CD4-positive, alpha-beta T cell treated with Interleukin-15 for 1 hour (primary cell): ENCODE results near the gene CD86.

Experiments used
- DNase-seq: peaks from one replicate; pipeline ENCODE4 v3.0.0-alpha.2; 2020

The CD86 gene

DNA sequence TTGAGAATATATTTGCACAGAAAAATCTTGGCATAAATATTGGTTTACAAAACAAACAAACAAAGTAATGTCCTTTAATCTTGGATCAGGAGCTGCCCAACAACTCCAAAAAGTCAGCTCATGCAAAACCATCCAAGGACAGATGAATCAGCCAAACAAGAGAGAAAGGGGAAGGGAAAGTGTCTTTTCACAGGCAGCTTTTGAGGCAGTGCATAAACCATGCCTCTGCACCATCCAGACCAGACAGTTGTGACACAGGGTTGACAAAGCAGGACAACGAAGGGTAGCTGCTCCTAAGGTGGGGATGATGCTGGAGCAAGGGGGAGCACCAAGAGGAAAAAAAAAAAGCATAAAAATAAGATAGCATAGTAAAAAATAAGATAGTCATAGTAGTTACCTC is 8.7 kb downstream of the CD86 start:
- peak; percentile 39 for DNase-seq

- DNase-seq = peak; percentile 55
Observed at GRCh38 chr3:122064326-122064725, 9.2 kb downstream of the CD86 start.

GRCh38 chr3:122066331-122067213 is 11.4 kb downstream of the CD86 start:
- no peak for DNase-seq

- DNase-seq = no peak
Observed at GRCh38 chr3:122067214-122067550, 12.0 kb downstream of the CD86 start.

DNA sequence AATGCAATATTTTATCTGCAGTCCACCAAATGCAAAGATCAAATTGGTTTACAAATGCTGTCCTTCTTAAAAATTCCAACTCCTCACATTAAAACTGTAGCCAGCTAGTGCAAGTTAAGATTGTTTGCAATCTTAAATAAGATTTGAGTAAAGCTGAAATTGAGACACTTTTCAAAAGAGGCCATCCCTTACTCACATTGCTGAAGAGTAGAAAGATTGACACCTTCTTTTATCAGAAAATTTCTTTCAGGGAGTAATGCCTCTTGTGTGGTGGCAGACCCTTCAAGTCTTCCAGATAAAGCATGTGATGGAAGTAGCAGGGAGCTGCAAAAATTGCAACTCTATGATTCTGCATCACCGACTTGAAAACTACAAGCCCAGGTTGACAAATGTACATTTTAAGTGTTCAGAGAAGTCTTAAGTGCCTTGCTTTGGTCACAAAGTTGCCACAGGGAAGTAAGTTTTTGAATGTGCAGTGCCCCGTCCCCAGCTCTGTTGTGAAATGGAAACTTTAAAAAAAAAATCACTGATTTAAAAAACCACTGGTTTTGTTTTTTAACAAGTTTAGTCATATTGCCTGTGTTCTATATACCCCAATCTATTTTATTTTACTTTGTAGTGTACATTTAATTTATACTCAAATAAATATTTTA is 12.6 kb downstream of the CD86 start:
- DNase-seq = no peak

DNA sequence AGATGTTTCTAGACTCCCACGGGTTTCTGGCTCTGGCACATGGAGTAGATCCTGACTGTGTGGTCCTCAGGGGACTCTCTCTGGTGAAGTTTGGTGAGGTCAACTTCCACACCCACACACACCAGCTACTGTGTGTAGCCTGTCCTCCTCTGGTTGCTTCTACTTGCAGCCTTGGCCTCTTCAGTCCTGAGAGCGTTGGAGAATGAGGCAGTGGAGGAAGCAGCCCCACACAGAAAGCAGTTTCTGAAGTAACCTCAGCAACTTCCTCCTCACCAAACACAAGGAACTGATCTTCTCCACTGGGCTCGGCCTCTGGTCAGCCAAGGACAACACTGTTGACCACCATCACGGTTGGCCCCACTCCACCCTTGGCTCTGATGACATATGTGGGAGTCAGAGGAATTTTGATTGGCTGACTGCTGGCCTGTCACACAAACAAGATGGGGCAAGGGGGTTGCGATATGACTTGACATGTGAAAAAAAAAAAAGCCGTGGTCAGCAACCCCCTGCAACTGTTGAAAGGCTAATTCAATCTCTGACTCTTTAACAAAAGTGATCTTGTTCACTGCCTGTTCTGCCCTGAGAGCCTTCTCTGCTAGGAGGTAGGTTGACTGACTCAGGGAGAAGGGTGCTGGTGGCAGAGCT is 19.6 kb downstream of the CD86 start:
- peak; percentile 66 for DNase-seq

DNA sequence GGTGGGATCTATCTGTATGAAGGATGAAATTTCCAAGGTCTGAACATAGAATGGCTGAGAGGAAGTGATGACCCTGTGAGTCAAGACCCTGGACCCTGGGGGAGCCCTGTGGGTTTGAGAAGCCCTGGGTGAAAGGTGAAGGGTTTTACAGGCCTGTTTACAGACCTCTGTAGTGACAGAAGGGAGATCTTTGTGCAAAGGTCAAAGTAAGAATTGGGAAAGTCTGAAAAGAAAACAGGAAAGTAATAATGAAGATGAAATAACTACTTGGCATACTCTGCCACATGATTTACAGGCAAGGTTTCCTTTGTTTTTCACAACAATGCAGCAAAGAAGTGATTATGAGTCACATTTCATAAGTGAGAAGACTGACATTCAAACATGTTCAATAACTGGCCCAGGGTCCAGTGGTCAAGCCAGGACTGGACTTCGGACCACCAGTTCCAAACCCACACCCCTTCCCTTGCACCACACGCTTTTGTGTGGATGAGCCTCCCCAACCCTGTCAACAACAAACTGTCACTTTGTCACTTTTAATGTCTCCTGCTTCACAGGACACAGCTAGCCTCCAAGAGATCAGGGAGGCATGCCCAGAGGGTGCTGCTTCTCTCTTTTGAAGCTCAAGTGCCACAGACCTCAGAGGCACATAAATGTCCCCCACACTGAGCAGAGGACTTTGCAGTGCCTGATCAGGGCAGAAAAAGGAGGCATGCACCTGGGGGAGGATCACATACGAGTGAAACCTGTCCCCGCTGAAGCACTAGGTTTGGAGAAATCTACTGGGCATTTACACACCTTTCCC is 21.5 kb downstream of the CD86 start:
- no peak for DNase-seq

- DNase-seq = peak; percentile 39
Observed at GRCh38 chr3:122077293-122078234, 22.4 kb downstream of the CD86 start.

- no peak for DNase-seq
Observed at GRCh38 chr3:122078235-122078935, 23.2 kb downstream of the CD86 start.

DNA sequence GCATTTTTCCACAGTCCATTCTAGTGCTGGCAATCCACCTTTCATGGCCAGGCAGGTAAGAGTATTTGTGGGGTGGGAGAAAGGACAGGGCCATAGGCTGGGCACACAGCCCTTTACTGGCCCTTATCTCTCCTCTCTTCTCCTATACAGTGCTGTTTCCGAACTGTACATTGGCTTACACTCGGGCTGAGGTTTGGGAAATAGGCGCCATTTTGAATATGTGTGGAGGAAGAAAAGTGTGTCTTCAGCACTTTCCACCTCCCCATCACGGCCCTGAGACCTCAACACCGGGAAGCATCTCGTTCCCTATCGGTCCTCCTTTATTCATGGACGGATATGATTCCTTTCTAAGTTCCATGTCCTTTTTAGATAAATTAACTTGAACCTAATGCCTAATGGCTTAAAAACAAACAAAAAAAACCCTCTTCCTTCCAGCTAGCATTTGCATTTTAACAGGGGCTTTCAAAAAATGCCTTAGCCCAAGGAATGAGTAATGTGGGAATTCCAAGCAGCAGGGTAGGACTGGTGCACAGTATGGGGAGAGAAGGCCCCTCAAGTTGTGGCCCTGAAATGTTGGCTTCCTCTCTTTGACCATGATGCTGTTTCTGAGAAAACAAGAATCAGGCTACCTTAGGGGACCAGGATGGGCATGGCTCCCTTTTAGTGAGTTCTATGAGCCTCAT is 24.5 kb downstream of the CD86 start:
- DNase-seq = no peak

- DNase-seq = no peak
Observed at GRCh38 chr3:122080207-122080587, 25.0 kb downstream of the CD86 start.

- DNase-seq = no peak
Observed at GRCh38 chr3:122081543-122082247, 26.5 kb downstream of the CD86 start.

DNA sequence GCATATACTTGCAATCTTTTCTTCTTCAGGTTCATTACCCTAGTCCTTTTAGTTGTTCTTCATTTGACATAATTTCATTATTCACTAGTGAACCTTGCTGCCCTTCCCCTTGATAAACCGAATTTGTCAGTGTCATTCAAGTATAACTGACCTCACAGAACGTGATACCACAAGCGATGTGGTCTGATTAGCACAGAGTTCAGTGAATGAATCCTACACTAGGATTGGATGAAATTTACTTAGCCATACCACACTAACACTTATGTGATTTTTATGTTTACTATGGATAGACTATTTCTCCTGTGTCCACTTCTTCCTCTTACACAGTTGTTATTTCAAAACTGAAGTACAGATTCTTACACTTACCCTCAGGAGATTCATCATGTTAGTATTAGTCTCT is 27.2 kb downstream of the CD86 start:
- no peak for DNase-seq

GRCh38 chr3:122084799-122085198 is 29.6 kb downstream of the CD86 start:
- DNase-seq = no peak

DNA sequence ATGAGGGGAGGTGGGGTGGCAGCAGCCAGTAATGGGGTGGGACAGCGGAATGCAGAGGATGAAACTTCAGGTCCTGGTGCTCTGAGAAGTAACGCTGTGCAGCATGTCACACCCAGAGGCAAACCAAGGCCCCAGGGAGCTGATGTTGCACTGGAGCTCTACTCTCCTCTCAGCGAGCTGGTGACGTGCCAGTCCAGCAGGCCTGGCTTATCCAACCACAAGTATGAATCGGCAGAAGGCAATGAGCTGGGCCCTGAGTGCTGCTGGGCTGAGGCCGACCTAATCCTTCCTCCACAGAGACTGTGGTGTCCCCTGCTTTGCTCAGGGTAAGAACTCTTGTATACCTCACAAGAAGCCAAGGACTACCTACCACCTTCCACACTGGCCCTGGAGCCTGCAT is 30.5 kb downstream of the CD86 start:
- no peak for DNase-seq

- no peak for DNase-seq
Observed at GRCh38 chr3:122088531-122088930, 33.4 kb downstream of the CD86 start.

GRCh38 chr3:122091602-122092295 is 36.6 kb downstream of the CD86 start:
- no peak for DNase-seq

DNA sequence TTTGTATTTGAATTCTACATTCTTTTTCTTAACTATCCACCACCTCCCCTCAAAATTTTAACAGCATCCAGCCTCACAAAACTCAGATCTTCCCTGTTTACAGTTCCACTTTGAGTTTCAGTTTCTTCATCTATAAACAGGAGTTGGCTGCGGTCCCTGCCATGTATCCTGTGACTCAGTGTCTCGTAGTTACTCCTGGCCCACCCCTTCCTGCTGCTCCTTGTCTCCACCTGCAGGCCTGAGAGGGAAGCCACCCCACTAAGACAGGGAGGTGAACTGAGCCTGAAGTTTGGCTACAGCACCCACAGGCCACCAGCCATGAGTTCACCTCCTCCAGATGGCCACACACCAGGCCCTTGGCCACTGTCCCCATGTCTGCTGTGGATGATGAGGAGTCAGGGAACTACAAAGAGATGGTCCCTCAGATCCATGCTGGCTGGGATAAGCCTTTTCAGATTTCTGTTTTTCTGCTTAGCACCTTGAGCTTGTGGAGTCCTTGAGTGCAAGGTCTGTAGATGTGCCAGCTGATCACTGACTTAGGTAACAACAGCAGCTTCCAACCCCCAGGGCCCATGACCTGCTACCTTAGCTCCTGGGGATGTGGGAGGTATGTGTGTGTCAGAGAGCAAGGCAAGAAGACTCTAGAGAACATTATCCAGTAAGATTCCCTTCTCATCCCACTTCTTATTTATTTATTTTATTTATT is 37.5 kb downstream of the CD86 start:
- peak; percentile 57 for DNase-seq

DNA sequence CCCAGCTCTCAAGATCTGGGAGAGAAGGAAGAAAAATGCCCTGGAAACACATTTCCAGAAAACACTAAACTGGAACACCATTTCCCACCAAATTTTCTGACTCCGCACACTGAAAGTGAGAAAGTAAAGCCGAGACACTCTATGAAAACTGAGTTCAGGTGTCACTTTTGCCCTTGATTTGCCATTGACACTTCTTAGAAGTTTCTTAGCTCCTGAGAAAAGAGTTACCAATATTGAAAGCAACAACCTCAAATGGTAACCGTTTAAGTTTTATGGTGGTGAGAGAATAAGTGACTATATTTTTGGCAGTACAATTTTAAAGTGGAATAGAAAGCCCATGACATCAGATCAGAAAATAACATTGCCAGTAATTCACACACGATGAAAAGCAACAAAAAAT is 39.0 kb downstream of the CD86 start:
- no peak for DNase-seq
